ENCODE measurements around the gene SLAMF9. TPM values are rescaled to one million over a fixed set of nuclear protein-coding genes. Genes with fewer than 3 reads are reported as not detected.

The SLAMF9 gene
- total and polyA plus RNA-seq, 2 of the 8 experiments (the other 6 are each of a cell fraction or from before 2014, with no cell fraction given), result not detected

DNA sequence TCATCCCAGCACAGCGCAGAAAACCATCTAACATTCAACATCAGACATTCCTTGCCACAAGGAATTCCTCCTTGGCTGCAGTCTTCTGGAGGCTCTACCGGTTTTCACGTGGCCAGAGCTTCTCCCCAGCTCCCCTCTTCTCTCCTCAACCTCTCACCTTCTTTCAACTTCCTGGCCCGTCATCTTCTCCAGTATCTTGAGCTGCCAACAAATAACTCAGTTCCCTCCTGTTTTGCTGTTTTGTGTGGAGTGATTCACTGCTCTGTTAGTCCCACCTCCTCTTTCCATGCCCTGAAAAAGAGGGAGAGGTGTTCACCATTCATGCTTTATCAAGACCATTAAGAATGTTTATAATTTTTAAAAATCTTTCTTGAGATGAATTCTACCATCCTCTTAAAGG lies 45.2 kb upstream of the SLAMF9 start:
- 92% methylated on average over 4 of the region's 4 CpGs; no CpG with 5 or more reads in 1 of the 2 experiments for WGBS, 2 experiments (ENCODE audit: extremely low coverage in 1 of 2, insufficient coverage in 1 of 2, insufficient read length in 1 of 2, insufficient replicate concordance in 2 of 2, low coverage in 1 of 2, low lambda C conversion rate in 2 of 2, missing lambda C conversion rate in 1 of 2)
- H4K20me1 ChIP-seq (replicated peaks in 1 of 2; ENCODE audit: control insufficient read depth in 1 of 2, insufficient read depth in 2 of 2, low read length in 2 of 2), result no peaks in the 10 kb centered on the region
- H3K79me2 ChIP-seq (ENCODE audit: control insufficient read depth in 1 of 2, insufficient read depth in 2 of 2, low read length in 2 of 2), result no peaks in the 10 kb centered on the region
- ChIA-PET CTCF (ENCODE audit: partially characterized antibody) (interaction anchor here (1.1 to 13.8 kb wide), 3 partner anchors 8 to 55 kb away, joined by 3 to 696 read pairs (median 5); partner anchors contain the start of genes IGSF9 and SLAMF9), POLR2A (ENCODE audit: partially characterized antibody) (no interaction called here)
- no peaks in the 10 kb centered on the region for H3K9me3 ChIP-seq (ENCODE audit: insufficient read depth in 2 of 2, low read depth in 1 of 2, low read length in 1 of 2)
- H3K23ac ChIP-seq (ENCODE audit: insufficient read length), result no peak overlapping the region
- no peak for DNase-seq (ENCODE audit: low read depth in 1 of 2, low spot score in 2 of 2)
- no peak overlapping the region for H4K8ac ChIP-seq (ENCODE audit: extremely low read depth, insufficient read depth, low read length)
- no peak overlapping the region for H2AFZ ChIP-seq (ENCODE audit: low read length)
- no peaks in the 10 kb centered on the region; the same call in 1 of the 2 replicates for H3K23me2 ChIP-seq (ENCODE audit: low read depth, low read length)
- H4K91ac ChIP-seq (replicated peaks; ENCODE audit: insufficient read length, low read length), result no peak overlapping the region
- H2BK12ac ChIP-seq (ENCODE audit: low read depth, low read length), result no peak overlapping the region
- H3K27me3 ChIP-seq (replicated peaks in 1 of 4; ENCODE audit: control insufficient read depth in 3 of 4, extremely low read depth in 1 of 4, insufficient read depth in 3 of 4, low read length in 3 of 4), result no peaks in the 10 kb centered on the region; a peak in 1 of 7 replicates
- TF ChIP-seq KDM4A (IDR thresholded peaks at IDR 0.05; ENCODE audit: low read depth, low read length, severe bottlenecking) (no peak), BACH1 (IDR thresholded peaks at IDR 0.05; ENCODE audit: low read length) (no peak), EP300 (IDR thresholded peaks at IDR 0.05; ENCODE audit: borderline replicate concordance in 1 of 2, low read depth in 2 of 2, low read length in 2 of 2) (no peak), JUN (IDR thresholded peaks at IDR 0.05; ENCODE audit: low read depth, low read length) (no peak)
- H3K27ac ChIP-seq (ENCODE audit: low read depth, low read length), result no peak overlapping the region
- no peak overlapping the region for H3K4me2 ChIP-seq (ENCODE audit: insufficient read depth in 1 of 2, low read depth in 2 of 2, low read length in 2 of 2)
- no peak overlapping the region for H3K4me3 ChIP-seq (ENCODE audit: extremely low read depth in 1 of 4, insufficient read depth in 2 of 4, low read depth in 3 of 4, low read length in 4 of 4)
- H2BK20ac ChIP-seq (ENCODE audit: low read length), result no peak overlapping the region
- no peak overlapping the region for H3K9ac ChIP-seq (replicated peaks in 1 of 4; ENCODE audit: extremely low read depth in 1 of 4, low read depth in 3 of 4, low read length in 3 of 4)
- no peaks in the 10 kb centered on the region for H3K4me1 ChIP-seq (replicated peaks in 1 of 4; ENCODE audit: control insufficient read depth in 3 of 4, insufficient read depth in 4 of 4, low read length in 3 of 4)
- H2AK5ac ChIP-seq (ENCODE audit: low read depth, low read length), result no peak overlapping the region
- H3K36me3 ChIP-seq (ENCODE audit: control insufficient read depth in 2 of 4, insufficient read depth in 4 of 4, low read length in 3 of 4), result no peaks in the 10 kb centered on the region
- no peak overlapping the region for H2BK15ac ChIP-seq (ENCODE audit: low read length)
- H3K79me1 ChIP-seq (ENCODE audit: low read depth, low read length), result no peaks in the 10 kb centered on the region
- H4K5ac ChIP-seq (ENCODE audit: insufficient read length, low read depth, low read length), result no peak overlapping the region
- no peak overlapping the region for H3K56ac ChIP-seq (replicated peaks; ENCODE audit: insufficient read length, low read depth, low read length)
- H3K4ac ChIP-seq (replicated peaks; ENCODE audit: insufficient read length, low read depth, low read length), result no peak overlapping the region
- H3K18ac ChIP-seq (ENCODE audit: extremely low read depth, low read length), result no peak overlapping the region
- no peak overlapping the region for H2BK5ac ChIP-seq (ENCODE audit: low read depth, low read length)
- H2BK120ac ChIP-seq (replicated peaks; ENCODE audit: low read depth, low read length), result no peak overlapping the region
- H3K14ac ChIP-seq (ENCODE audit: insufficient read length), result no peak overlapping the region
- no peak for FAIRE-seq

Data from H1 (cell line).